Vagina (tissue), 2 donors: ENCODE data around the gene POLN.

Experiments used
- POLR2A ChIP-seq, 2 donors: fragments of 450-650 bp; IDR thresholded peaks; one replicate each; pipeline ENCODE4 v1.6.1; 2017; ENCODE audit warnings: antibody characterized with exemption in 2 of 2, mild to moderate bottlenecking in 2 of 2, moderate library complexity in 2 of 2
- POLR2AphosphoS5 ChIP-seq, 2 donors: sonication (generic); formaldehyde crosslinking; IDR thresholded peaks; one replicate each; pipeline ENCODE4 v1.9.0; 2017; ENCODE audit warnings: antibody characterized with exemption in 2 of 2, mild to moderate bottlenecking in 2 of 2, low read depth in 1 of 2; ENCODE audit not compliant: insufficient read depth in 1 of 2

DNA sequence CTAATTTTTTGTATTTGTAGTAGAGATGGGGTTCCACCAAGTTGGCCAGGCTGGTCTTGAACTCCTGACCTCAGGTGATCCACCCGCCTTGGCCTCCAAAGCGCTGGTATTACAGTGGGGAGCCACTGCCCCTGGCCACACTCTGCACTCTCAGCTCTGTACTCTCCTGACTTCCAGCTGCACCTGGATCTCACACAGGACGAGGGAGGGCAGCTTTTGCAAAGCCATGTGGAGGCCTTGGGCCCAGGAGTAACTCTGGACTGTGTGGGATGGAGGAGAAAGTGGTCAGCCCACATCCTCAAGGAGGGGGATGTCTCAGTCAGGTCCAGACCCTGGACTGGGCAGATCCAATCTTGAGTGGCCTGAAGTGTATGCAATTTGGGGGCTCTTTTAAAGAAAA is 159.8 kb downstream of the POLN start:
- TF ChIP-seq POLR2A (IDR thresholded peaks at IDR 0.05) = no peak
- TF ChIP-seq POLR2AphosphoS5 (IDR thresholded peaks at IDR 0.05; ENCODE audit: insufficient read depth in 1 of 2, low read depth in 1 of 2) = no peak
